Measurements from ENCODE around the gene LCA5L. TPM values are rescaled to one million over a fixed set of nuclear protein-coding genes. Genes with fewer than 3 reads are reported as not detected.
"Not testable (repeated sequence)": the region's sequence is repeated elsewhere in the genome, so short reads cannot be mapped to it uniquely, and the experiment has no call there.

The LCA5L gene
- total RNA-seq, 1 experiment from 2014 or later: 2.8 TPM

DNA sequence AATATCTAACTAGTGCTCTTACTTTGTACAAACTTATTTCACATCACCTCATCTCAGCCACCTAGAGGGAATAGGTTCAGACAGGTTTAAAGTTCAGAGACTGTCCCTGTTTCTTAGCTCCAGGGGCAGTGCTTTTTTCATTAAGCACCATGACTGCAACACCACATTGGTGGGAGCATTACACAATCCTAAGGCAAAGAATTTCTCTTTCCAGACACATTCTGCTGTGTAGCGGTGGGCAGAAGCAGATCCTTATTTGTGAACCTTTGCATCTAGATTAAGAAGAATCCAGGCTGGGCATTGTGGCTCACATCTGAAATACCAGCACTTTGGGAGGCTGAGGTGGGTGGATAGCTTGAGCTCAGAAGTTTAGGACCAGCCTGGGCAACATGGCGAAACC lies 16.1 kb downstream of the LCA5L start:
- no TSS peak for BruUV-seq (replicated peaks)
- intact Hi-C loops (cut with micrococcal nuclease): no loop called here
- Mint-ChIP-seq H3K4me3 (ENCODE audit: unreplicated experiment) (no peak overlapping the region), H3K36me3 (ENCODE audit: insufficient read depth, unreplicated experiment) (peaks cover 4% of the 10 kb centered on the region), H3K27me3 (ENCODE audit: insufficient read depth, unreplicated experiment) (no peaks in the 10 kb centered on the region), H3K27ac (ENCODE audit: low read depth, unreplicated experiment) (no peak overlapping the region), H3K9me3 (ENCODE audit: unreplicated experiment) (no peaks in the 10 kb centered on the region), H3K4me1 (ENCODE audit: insufficient read depth, unreplicated experiment) (no peaks in the 10 kb centered on the region)
- POLR2A ChIA-PET: interaction anchor here (0.7 kb wide), 1 partner anchor 167 kb away, joined by 3 read pairs; no protein-coding TSS in a partner anchor
- CTCF ChIA-PET: interaction anchor here (9.2 kb wide), 1 partner anchor 12 kb away, joined by 59 read pairs; no protein-coding TSS in a partner anchor
- TF ChIP-seq, protein P1, sequence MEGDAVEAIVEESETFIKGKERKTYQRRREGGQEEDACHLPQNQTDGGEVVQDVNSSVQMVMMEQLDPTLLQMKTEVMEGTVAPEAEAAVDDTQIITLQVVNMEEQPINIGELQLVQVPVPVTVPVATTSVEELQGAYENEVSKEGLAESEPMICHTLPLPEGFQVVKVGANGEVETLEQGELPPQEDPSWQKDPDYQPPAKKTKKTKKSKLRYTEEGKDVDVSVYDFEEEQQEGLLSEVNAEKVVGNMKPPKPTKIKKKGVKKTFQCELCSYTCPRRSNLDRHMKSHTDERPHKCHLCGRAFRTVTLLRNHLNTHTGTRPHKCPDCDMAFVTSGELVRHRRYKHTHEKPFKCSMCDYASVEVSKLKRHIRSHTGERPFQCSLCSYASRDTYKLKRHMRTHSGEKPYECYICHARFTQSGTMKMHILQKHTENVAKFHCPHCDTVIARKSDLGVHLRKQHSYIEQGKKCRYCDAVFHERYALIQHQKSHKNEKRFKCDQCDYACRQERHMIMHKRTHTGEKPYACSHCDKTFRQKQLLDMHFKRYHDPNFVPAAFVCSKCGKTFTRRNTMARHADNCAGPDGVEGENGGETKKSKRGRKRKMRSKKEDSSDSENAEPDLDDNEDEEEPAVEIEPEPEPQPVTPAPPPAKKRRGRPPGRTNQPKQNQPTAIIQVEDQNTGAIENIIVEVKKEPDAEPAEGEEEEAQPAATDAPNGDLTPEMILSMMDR (IDR thresholded peaks at IDR 0.05; ENCODE audit: unreplicated experiment): no peak
- DNase-seq (ENCODE audit: unreplicated experiment): no peak

DNA sequence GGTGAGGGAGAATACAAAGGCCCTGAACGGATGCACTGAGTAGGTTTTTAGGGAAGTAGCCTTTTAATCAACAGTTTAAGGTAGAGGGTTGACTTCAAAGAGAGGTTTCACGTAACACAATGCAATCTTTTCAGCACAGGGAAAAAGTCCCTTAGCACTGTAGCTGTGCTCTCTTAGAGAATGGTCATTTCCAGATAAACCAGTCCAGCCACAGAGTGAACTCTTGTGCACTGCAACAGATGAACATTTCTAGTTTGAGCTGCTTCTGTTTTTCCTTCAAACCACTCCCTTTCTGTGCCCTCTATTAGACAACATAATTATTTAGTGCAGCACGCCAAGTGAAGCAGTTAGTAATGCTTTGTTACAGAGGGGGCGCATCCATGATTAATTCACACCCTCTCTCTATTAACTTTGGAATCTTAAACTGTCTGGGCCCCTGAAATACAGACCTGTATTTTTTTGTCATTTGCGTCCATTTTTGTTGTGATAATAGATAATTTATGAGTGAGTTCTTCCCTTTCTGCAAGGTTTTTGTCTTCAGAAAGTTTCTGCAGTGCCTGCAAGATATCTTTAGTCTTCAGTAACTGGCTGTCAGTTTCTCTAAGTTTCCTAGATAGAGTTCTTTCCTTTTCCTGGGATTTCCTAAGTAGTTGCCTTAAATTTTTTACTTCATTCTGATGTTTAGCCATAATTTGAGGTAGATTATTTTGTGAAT lies 22.9 kb downstream of the LCA5L start:
- H3K4me1 Mint-ChIP-seq (ENCODE audit: insufficient read depth, unreplicated experiment): no peaks in the 10 kb centered on the region
- intact Hi-C loops (cut with micrococcal nuclease): no loop called here
- TF ChIP-seq, protein P1 (IDR thresholded peaks at IDR 0.05; ENCODE audit: unreplicated experiment): no peak
- H3K4me3 Mint-ChIP-seq (ENCODE audit: unreplicated experiment): no peak overlapping the region
- ChIA-PET POLR2A (interaction anchor here (1.5 to 1.7 kb wide), 2 partner anchors 22 to 42 kb away, joined by 3 to 4 read pairs; a partner anchor contains a TSS), CTCF (interaction anchor here (0.6 to 3.9 kb wide), 5 partner anchors 19 to 754 kb away, joined by 3 to 14 read pairs (median 3); no protein-coding TSS in a partner anchor)
- H3K9me3 Mint-ChIP-seq (ENCODE audit: unreplicated experiment): no peaks in the 10 kb centered on the region
- DNase-seq (ENCODE audit: unreplicated experiment): no peak
- no peaks in the 10 kb centered on the region for H3K27me3 Mint-ChIP-seq (ENCODE audit: insufficient read depth, unreplicated experiment)
- no TSS peak for BruUV-seq (replicated peaks)
- H3K27ac Mint-ChIP-seq (ENCODE audit: low read depth, unreplicated experiment): no peak overlapping the region
- no peaks in the 10 kb centered on the region for H3K36me3 Mint-ChIP-seq (ENCODE audit: insufficient read depth, unreplicated experiment)

DNA sequence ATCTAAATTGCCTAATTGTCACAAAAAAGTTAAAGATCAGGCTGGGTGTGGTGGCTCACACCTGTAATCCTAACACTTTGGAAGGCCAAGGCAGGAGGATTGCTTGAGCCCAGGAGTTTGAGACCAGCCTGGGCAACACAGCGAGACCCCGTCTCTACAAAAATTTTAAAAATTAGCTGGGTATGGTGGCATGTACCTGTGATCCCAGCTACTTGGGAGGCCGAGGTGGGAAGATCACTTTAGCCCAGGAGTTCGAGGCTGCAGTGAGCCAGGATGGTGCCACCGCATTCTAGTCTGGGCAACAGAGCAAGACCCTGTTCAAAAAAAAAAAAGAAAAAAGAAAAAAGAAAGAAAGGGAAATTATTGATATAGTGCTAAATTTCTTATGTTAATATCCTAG lies 26.4 kb downstream of the LCA5L start:
- H3K27me3 Mint-ChIP-seq (ENCODE audit: insufficient read depth, unreplicated experiment); BruUV-seq (replicated peaks); POLR2A ChIA-PET: not testable (repeated sequence)

DNA sequence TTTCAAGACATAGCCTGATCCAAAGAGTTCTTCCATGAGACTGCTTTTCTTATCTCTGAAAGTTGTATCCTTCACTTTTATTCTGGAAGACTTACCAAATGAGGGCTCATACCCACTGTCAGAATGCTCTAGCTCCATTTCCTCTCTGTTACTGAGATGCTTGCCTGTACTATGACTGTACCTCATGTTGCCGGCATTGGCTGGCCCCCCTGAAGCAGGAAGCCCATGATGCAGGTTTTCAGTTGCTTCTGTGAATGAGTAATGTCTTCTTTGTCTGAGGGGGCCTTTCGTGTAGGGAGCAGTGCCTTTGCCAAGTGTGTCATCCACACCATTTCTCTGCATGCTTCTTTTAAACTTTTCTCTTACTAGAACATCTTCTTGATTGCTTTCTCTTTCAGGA lies 39.5 kb downstream of the LCA5L start:
- Mint-ChIP-seq H3K4me3 (ENCODE audit: unreplicated experiment) (no peak overlapping the region), H3K27ac (ENCODE audit: low read depth, unreplicated experiment) (no peak overlapping the region), H3K36me3 (ENCODE audit: insufficient read depth, unreplicated experiment) (peaks cover 38% of the 10 kb centered on the region), H3K4me1 (ENCODE audit: insufficient read depth, unreplicated experiment) (no peaks in the 10 kb centered on the region), H3K27me3 (ENCODE audit: insufficient read depth, unreplicated experiment) (no peaks in the 10 kb centered on the region), H3K9me3 (ENCODE audit: unreplicated experiment) (peaks cover 8% of the 10 kb centered on the region)
- POLR2A ChIA-PET: no interaction called here
- no TSS peak for BruUV-seq (replicated peaks)
- intact Hi-C loops (cut with micrococcal nuclease): no loop called here
- TF ChIP-seq, protein P1 (IDR thresholded peaks at IDR 0.05; ENCODE audit: unreplicated experiment): no peak
- no peak for DNase-seq (ENCODE audit: unreplicated experiment)
- CTCF ChIA-PET: no interaction called here

More for the DNA sequence above, 26.4 kb downstream of the LCA5L start:
- H3K4me1 Mint-ChIP-seq (ENCODE audit: insufficient read depth, unreplicated experiment); DNase-seq (ENCODE audit: unreplicated experiment); intact Hi-C loops (cut with micrococcal nuclease); H3K9me3 Mint-ChIP-seq (ENCODE audit: unreplicated experiment); H3K36me3 Mint-ChIP-seq (ENCODE audit: insufficient read depth, unreplicated experiment); H3K4me3 Mint-ChIP-seq (ENCODE audit: unreplicated experiment); H3K27ac Mint-ChIP-seq (ENCODE audit: low read depth, unreplicated experiment): not testable (repeated sequence)
- CTCF ChIA-PET: interaction anchor here (1.2 kb wide), 2 partner anchors 22 to 26 kb away, joined by 4 to 10 read pairs; no protein-coding TSS in a partner anchor
